Stimulated activated CD8-positive, alpha-beta memory T cell treated with anti-CD3 and anti-CD28 coated beads, Interleukin-2, amount 100 ng/mL, for 1 hour (primary cell): ENCODE data around the gene KLHL13.
"Not testable (repeated sequence)": the region's sequence is repeated elsewhere in the genome, so short reads cannot be mapped to it uniquely, and the experiment has no call there.

Experiments used
- DNase-seq, 2 donors: peaks; one replicate each; pipeline ENCODE4 v3.0.0-alpha.2; 2020; ENCODE audit warnings: low read depth in 2 of 2

The KLHL13 gene

GRCh38 chrX:118116713-118117550 lies at the start of gene KLHL13:
TSS of gene KLHL13 (minus strand) at chrX:118116810. CDS start at chrX:118028473, 88,337 bp downstream.
- DNase-seq = no peak

GRCh38 chrX:118164138-118164537 lies 47.5 kb upstream of the KLHL13 start:
- DNase-seq = no peak

- no peak for DNase-seq
Observed at GRCh38 chrX:118156953-118157608, 40.5 kb upstream of the KLHL13 start.

GRCh38 chrX:118156254-118156952 lies 39.8 kb upstream of the KLHL13 start:
- DNase-seq = no peak

- no peak for DNase-seq
Observed at GRCh38 chrX:118153270-118153669, 36.7 kb upstream of the KLHL13 start.

- DNase-seq = no peak
Observed at GRCh38 chrX:118152721-118153120, 36.1 kb upstream of the KLHL13 start.

- DNase-seq = no peak
Observed at GRCh38 chrX:118148737-118149136, 32.1 kb upstream of the KLHL13 start.

- not testable (repeated sequence) for DNase-seq
Observed at GRCh38 chrX:118147771-118148170, 31.2 kb upstream of the KLHL13 start.

- DNase-seq = no peak
Observed at GRCh38 chrX:118143578-118143977, 27.0 kb upstream of the KLHL13 start.

- no peak for DNase-seq
Observed at GRCh38 chrX:118131336-118131735, 14.7 kb upstream of the KLHL13 start.

- no peak for DNase-seq
Observed at GRCh38 chrX:118129681-118130080, 13.1 kb upstream of the KLHL13 start.

- no peak for DNase-seq
Observed at GRCh38 chrX:118128724-118129123, 12.1 kb upstream of the KLHL13 start.

GRCh38 chrX:118126286-118126685 lies 9.7 kb upstream of the KLHL13 start:
- DNase-seq = no peak

- not testable (repeated sequence) for DNase-seq
Observed at GRCh38 chrX:118124243-118124642, 7.6 kb upstream of the KLHL13 start.

- DNase-seq = no peak
Observed at GRCh38 chrX:118117741-118118140, 1.1 kb upstream of the KLHL13 start.

- DNase-seq = no peak
Observed at GRCh38 chrX:118115953-118116712, 477 bp downstream of the KLHL13 start.

GRCh38 chrX:118114971-118115370 lies 1.6 kb downstream of the KLHL13 start:
- no peak for DNase-seq

GRCh38 chrX:118109065-118109464 lies 7.5 kb downstream of the KLHL13 start:
- DNase-seq = no peak

GRCh38 chrX:118108304-118108703 lies 8.3 kb downstream of the KLHL13 start:
- DNase-seq = no peak

- no peak for DNase-seq
Observed at GRCh38 chrX:118100091-118100490, 16.5 kb downstream of the KLHL13 start.

GRCh38 chrX:118088084-118088483 lies 28.5 kb downstream of the KLHL13 start:
- no peak for DNase-seq

- DNase-seq = no peak
Observed at GRCh38 chrX:118074196-118074595, 42.4 kb downstream of the KLHL13 start.
